ACHN (cell line): ENCODE results near the gene SNX21.

Experiments used
- DNase-seq: peaks from one replicate; pipeline ENCODE4 v3.0.0-alpha.2; 2015
- in situ Hi-C: cut with HindIII; loops from 2 replicates; pipeline ENCODE4 v1.10.0; 2017; ENCODE audit warnings: low sequenced_read_pairs, low pct_ligation_motif_present, low pct_unique_long_range_greater_than_20kb

SNX21 gene

DNA sequence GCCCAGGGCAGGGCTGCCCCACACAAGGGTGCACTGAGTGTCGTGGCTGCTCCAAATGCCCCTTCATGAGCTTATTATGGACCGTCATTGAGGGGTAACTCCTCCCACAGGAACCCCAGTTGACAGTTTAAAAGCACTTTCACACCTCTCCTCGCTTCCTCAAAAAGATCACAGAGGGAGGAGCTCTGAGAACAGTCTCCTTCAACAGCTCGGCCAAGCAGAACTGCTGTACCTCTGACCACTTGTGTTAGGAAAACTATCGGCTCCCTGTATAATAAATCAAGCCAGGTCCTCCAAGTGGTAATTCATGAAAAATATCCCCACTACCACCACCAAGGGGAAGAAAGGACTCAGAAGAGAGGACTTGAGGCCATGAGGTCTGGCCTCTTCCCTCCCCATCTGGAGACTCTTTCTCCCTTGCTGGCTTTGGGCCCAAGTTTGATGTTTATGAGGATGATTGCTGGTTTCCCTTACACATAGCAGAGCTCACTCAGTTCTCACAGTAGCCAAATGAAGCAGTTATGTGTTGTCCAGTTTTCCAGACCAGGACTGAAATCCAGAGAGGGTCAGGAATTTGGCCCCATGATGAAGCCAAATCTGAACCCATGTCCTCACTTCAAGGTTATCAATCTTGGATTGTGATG, 8.7 kb downstream of the SNX21 start:
- in situ Hi-C loops = no loop called here
- no peak for DNase-seq

DNA sequence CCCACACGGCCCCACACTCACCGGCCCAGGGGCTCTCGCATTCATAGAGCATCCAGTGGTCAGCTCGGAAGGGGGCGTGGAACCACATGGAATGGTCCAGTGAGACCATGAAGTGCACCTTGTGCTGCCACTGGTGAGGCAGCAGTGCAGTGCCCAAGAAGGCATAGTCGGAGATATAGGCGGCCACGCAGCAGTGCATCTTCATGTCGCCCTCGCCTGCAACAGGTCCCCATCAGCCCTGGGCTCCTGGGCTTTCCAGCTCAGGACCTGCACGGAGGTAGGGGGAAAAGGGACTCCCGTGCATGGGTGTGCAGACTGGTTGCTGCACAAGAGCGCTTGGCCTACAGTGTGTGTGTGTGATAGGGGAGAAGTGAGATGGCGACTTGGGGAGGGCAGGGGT, 9.9 kb downstream of the SNX21 start:
- no peak for DNase-seq
- in situ Hi-C loops = no loop called here

GRCh38 chr20:45845452-45845851, 11.9 kb downstream of the SNX21 start:
- in situ Hi-C loops = no loop called here
- DNase-seq = no peak

- DNase-seq = no peak
- in situ Hi-C loops = no loop called here
Observed at GRCh38 chr20:45848421-45848820, 14.8 kb downstream of the SNX21 start.

DNA sequence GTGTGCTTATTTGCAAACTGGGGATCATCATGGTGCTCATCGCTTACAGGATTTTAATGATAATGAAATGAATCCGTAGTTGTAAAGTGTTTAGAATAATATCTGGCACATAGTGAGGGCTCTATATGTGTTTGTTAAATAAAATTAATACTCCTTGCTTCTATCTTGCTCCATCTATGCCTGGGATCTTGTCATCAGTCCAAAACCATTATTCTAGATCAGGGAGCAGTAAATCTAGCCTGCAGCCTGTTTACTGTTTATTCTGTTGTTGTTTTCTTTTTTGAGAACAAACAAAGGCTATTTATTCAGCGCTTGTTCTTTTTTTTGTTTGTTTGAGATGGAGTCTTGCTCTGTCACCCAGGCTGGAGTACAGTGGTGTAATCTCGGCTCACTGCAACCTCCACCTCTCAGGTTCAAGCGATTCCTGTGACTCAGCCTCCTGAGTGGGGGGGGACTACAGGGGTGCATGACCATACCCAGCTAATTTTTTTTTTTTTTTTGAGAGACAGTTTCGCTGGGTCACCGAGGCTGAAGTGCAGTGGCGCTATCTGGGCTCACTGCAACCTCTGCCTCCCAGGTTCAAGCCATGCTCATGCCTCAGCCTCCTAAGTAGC, 15.5 kb downstream of the SNX21 start:
- in situ Hi-C loops = no loop called here
- DNase-seq = no peak

DNA sequence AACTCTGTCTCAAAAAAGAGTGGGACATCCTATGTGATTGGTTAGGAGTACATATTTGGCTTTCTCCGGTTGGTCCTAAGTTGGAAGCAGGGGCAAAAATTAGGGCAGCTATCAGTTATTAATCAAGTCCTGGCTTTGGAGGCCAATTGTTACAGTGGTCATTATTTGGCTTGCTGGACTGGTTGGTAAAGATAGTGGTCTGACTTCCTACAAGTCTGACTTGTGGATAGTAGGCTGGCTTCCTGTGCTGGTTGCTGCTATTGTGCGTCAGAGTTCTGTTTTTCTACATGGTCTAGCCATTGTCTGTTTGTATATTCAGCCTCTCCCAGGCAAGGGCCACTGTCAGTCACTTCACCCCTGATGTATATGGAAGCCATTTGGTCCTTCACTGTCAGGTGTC, 16.6 kb downstream of the SNX21 start:
- no peak for DNase-seq
- in situ Hi-C loops = no loop called here

- no peak for DNase-seq
- in situ Hi-C loops = no loop called here
Observed at GRCh38 chr20:45850926-45851325, 17.3 kb downstream of the SNX21 start.

DNA sequence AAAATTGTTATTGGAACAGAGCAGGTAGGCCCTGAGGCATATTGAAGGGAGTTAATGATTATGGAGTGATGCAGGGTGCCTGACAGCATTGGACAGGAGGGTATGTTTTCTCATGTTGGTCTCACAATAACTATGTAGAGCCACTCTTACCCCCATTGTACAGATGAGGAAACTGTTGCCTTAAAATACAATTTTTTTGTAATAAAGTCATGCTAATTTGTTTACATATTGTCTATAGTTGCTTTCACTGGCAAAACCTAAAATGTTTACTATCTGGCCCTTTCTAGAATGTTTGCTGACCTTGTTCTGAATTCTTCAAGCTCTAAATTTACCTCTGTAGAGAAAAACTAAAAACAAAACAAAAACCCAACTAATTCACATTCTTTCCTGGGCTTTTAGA, 17.9 kb downstream of the SNX21 start:
- DNase-seq = no peak
- in situ Hi-C loops = no loop called here

DNA sequence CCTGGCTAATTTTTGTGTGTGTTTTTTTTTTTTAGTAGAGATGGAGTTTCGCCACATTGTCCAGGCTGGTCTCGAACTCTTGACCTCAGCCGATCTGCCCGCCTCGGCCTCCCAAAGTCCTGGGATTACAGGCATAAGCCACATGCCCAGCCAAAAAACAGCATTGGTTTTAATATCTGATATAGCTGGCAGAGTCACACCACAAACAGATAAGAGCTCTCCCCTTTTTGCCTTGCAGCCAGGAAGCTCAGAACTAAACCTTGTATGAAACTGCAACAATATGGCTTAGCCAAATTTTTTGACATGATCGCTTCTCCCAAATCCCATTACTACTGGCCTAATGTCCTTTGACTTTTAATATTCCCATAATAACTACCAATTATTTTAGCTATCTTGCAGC, 18.7 kb downstream of the SNX21 start:
- in situ Hi-C loops = no loop called here
- DNase-seq = no peak

- in situ Hi-C loops = no loop called here
- no peak for DNase-seq
Observed at GRCh38 chr20:45853484-45853883, 19.9 kb downstream of the SNX21 start.

GRCh38 chr20:45857114-45857881, 23.7 kb downstream of the SNX21 start, which contains the start of the genes ACOT8 and ZSWIM3:
Gene ACOT8 (minus strand): TSS chr20:45857392. CDS start chr20:45857315, 77 bp downstream.
Gene ZSWIM3 (plus strand): TSS chr20:45857614. CDS start chr20:45857826, 212 bp downstream.
- in situ Hi-C loops = no loop called here
- peak; percentile 100 for DNase-seq

DNA sequence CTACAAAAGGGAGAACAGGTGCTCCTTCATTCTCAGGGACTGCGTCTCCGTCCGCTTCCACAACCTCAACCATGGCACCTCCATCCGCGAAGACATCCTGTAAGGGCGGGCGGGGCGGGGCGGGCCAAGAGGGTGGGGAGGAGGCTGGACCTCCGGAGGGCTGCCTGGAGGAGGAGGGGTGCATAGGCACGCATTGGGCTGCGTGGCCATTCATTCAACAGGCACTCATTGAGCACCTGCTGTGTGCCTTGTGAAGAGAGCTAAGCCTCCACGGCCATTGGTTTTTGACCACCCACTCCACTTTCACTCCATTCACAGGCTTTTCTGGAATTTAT, 24.2 kb downstream of the SNX21 start:
- no peak for DNase-seq
- in situ Hi-C loops = no loop called here

DNA sequence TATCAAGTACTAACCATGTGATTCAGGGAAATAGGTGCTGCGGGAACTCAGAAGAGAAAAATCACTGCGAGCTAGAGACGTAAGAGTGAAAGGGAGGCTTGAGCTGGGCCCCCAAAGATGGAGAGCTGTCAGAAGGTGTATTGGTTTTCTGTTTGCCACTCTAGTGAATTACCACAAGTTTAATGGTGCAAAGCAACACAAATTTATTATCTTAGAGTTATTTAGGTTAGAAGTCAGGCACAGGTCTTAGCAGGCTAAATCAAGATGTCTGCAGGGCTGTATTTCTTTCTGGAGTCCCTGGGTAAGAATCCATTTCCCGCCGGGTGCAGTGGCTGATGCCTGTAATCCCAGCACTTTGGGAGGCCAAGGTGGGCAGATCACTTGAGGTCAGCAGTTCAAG, 26.3 kb downstream of the SNX21 start:
- no peak for DNase-seq
- in situ Hi-C loops = no loop called here

DNA sequence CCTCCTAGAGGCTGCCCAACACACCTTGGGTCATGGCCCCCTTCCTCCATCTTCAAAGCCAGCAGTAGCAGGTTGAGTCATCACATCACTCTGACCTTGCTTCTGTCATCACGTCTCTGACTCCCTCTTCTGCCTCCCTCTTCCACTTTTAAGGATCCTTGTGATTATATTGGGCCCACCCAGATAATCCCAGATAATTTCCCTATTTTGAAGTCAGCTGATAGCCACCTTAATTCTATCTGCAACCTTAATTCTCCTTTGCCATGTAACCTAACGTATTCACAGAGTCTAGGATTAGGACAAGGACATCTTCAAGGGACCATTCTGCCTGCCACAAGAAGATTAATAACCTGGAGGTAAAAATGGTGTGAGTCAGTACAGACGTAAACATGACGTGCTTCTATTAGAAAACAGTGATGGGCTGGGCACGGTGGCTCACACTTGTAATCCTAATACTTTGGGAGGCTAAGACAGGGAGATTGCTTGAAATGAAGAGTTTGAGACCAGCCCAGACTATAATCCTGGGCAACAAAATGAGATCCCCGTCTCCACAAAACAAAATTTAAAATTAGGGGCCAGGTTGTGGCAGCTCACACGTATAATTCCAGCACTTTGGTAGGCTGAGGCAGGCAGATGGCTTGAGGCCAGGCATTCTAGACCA, 27.1 kb downstream of the SNX21 start:
- DNase-seq = no peak
- in situ Hi-C loops = no loop called here

GRCh38 chr20:45861221-45862075, 27.8 kb downstream of the SNX21 start:
- no peak for DNase-seq
- in situ Hi-C loops = no loop called here

GRCh38 chr20:45863543-45864470, 30.2 kb downstream of the SNX21 start:
- in situ Hi-C loops = no loop called here
- DNase-seq = no peak

GRCh38 chr20:45866454-45866853, 32.9 kb downstream of the SNX21 start:
- no peak for DNase-seq
- in situ Hi-C loops = no loop called here
